ENCODE data around the gene USF1.

USF1 gene

GRCh38 chr1:161083748-161084596 is 38.2 kb upstream of the USF1 start:
- TF ChIP-seq CTCF (IDR thresholded peaks at IDR 0.05; ENCODE audit: low read depth, low read length): no peak
- no peak overlapping the region for H3K4me3 ChIP-seq (ENCODE audit: low read depth, low read length)

GRCh38 chr1:161082996-161083747 is 37.4 kb upstream of the USF1 start:
- H3K4me3 ChIP-seq (ENCODE audit: low read depth, low read length): no peak overlapping the region
- TF ChIP-seq CTCF (IDR thresholded peaks at IDR 0.05; ENCODE audit: low read depth, low read length): no peak

GRCh38 chr1:161082483-161082882 is 36.7 kb upstream of the USF1 start:
- no peak for TF ChIP-seq CTCF (IDR thresholded peaks at IDR 0.05; ENCODE audit: low read depth, low read length)
- no peak overlapping the region for H3K4me3 ChIP-seq (ENCODE audit: low read depth, low read length)

GRCh38 chr1:161081519-161081918 is 35.7 kb upstream of the USF1 start:
- TF ChIP-seq CTCF (IDR thresholded peaks at IDR 0.05; ENCODE audit: low read depth, low read length): no peak
- no peak overlapping the region for H3K4me3 ChIP-seq (ENCODE audit: low read depth, low read length)

GRCh38 chr1:161080441-161081405 is 34.9 kb upstream of the USF1 start:
- no peak for TF ChIP-seq CTCF (IDR thresholded peaks at IDR 0.05; ENCODE audit: low read depth, low read length)
- H3K4me3 ChIP-seq (ENCODE audit: low read depth, low read length): no peak overlapping the region

GRCh38 chr1:161079436-161080110 is 33.8 kb upstream of the USF1 start:
- no peak overlapping the region for H3K4me3 ChIP-seq (ENCODE audit: low read depth, low read length)
- TF ChIP-seq CTCF (IDR thresholded peaks at IDR 0.05; ENCODE audit: low read depth, low read length): no peak

Measured in WI38 (cell line).